ENCODE results near the gene LAIR2.

LAIR2 gene, protein sequence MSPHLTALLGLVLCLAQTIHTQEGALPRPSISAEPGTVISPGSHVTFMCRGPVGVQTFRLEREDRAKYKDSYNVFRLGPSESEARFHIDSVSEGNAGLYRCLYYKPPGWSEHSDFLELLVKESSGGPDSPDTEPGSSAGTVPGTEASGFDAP

DNA sequence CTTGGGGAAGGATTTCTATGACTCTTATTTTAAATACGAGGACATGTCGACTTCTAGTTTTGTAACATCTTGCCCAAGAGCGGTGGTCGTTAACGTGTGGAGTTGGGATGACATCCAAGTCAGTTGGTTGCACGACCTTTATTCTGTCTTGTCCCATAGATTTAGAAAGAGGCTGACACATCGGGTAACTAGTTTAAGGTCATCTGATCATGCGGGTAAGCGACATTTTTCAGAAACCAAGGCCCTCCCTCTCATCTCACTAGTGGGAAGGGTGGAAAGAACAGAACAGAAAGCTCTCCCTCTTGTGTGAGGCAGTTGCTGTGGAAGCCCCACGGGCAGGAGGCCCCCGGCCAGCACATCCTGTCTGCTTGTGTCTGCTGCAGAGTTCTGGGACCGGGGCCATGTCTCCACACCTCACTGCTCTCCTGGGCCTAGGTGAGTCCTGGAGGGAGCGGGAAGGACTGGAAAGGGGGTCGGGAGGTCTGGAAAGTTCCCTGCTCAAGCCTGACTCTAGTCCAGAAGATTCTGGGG is at the start of gene LAIR2:
TSS of gene LAIR2 (plus strand) at position 314 of the 531 bp plus-strand sequence. CDS start at position 402, 88 bp downstream.
- DNase-seq (ENCODE audit: low read depth): no peak
- no peak for TF ChIP-seq MYC (IDR thresholded peaks at IDR 0.05; ENCODE audit: low read depth, low read length)
- TF ChIP-seq, protein P1, sequence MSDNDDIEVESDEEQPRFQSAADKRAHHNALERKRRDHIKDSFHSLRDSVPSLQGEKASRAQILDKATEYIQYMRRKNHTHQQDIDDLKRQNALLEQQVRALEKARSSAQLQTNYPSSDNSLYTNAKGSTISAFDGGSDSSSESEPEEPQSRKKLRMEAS (IDR thresholded peaks at IDR 0.05; ENCODE audit: low read depth, low read length): no peak
- no peak for TF ChIP-seq POLR2A (IDR thresholded peaks at IDR 0.05; ENCODE audit: extremely low read depth, insufficient read length)
- TF ChIP-seq, protein P2, sequence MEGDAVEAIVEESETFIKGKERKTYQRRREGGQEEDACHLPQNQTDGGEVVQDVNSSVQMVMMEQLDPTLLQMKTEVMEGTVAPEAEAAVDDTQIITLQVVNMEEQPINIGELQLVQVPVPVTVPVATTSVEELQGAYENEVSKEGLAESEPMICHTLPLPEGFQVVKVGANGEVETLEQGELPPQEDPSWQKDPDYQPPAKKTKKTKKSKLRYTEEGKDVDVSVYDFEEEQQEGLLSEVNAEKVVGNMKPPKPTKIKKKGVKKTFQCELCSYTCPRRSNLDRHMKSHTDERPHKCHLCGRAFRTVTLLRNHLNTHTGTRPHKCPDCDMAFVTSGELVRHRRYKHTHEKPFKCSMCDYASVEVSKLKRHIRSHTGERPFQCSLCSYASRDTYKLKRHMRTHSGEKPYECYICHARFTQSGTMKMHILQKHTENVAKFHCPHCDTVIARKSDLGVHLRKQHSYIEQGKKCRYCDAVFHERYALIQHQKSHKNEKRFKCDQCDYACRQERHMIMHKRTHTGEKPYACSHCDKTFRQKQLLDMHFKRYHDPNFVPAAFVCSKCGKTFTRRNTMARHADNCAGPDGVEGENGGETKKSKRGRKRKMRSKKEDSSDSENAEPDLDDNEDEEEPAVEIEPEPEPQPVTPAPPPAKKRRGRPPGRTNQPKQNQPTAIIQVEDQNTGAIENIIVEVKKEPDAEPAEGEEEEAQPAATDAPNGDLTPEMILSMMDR (IDR thresholded peaks at IDR 0.05; ENCODE audit: low read depth, low read length): no peak
- peak within 1 kb of the TSS; percentile 46 for H3K4me3 ChIP-seq (ENCODE audit: low read depth, low read length)

DNA sequence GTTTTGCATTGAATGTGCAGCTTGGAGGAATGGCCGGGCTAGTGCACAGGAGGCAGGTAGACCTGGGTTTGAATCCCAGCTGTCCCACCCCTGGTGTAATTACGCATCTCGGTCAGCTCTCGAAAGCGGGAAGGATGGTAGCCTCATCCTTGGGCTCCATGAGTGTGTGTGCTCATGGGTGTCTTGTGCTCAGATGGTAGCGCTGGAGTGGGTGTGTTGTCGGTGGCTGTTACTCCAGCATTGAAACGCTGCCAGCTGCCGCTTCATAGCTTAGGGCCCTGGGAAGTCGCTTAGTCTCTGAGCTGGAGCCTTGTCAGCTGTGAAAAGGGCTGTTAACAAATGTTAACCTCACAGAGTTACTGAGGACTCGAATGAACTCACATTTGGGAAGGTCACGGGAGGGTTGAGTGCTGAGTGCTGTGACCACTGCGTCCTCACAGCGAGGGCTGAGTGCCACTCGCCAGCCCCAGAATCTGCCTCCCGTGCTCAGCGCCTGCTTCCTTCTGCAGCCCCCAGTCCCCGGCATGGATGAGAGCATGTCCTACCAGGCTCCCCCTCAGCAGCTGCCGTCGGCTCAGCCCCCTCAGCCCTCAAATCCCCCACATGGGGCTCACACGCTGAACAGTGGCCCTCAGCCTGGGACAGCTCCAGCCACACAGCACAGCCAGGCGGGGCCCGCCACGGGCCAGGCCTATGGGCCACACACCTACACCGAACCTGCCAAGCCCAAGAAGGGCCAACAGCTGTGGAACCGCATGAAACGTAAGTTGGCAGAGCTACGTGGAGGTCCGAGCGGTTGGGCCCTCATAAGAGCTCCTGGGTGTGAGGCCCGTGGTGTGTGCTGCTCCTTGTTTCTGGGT is 48.5 kb upstream of the LAIR2 start:
- no peak for TF ChIP-seq MYC (IDR thresholded peaks at IDR 0.05; ENCODE audit: low read depth, low read length)
- no peak for TF ChIP-seq POLR2A (IDR thresholded peaks at IDR 0.05; ENCODE audit: extremely low read depth, insufficient read length)
- TF ChIP-seq, protein P2 (IDR thresholded peaks at IDR 0.05; ENCODE audit: low read depth, low read length): no peak
- TF ChIP-seq, protein P1 (IDR thresholded peaks at IDR 0.05; ENCODE audit: low read depth, low read length): no peak
- H3K4me3 ChIP-seq (ENCODE audit: low read depth, low read length): no peak overlapping the region

DNA sequence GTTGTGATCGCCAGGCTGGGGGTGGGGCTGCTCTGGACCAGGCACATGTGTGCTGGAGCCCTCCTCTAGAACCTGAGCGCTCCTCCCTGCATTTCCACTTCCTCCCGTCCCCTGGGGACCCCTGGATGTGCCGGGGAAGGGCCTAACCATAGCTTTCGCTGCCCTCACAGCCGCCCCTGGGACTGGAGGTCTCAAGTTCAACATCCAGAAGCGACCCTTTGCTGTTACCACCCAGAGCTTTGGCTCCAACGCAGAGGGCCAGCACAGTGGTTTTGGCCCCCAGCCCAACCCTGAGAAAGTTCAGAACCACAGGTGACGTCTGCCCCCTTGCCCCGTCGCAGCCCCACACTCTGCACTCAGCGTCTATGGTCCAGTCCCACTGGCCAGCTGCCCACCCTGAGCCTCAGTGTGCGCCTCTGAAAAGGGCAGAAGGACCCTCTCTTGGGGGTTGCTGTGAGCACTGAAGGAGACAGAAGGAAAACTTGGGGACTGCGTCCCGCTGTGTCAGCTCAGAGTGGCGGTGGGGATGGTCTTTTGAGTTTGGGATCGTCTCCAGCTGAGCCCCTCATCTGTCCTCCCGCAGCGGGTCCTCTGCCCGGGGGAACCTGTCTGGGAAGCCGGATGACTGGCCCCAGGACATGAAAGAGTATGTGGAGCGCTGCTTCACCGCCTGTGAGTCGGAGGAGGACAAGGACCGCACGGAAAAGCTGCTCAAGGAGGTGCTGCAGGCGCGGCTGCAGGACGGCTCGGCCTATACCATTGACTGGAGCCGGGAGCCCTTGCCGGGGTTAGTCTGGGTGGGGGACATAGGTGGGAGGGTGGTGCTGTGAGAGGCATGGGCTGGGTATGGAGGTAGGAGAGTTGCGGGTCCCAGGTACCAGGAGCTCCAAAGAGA is 47.6 kb upstream of the LAIR2 start:
- H3K4me3 ChIP-seq (ENCODE audit: low read depth, low read length): no peak overlapping the region
- DNase-seq (ENCODE audit: low read depth): no peak
- TF ChIP-seq, protein P2 (IDR thresholded peaks at IDR 0.05; ENCODE audit: low read depth, low read length): no peak
- no peak for TF ChIP-seq POLR2A (IDR thresholded peaks at IDR 0.05; ENCODE audit: extremely low read depth, insufficient read length)
- no peak for TF ChIP-seq MYC (IDR thresholded peaks at IDR 0.05; ENCODE audit: low read depth, low read length)
- TF ChIP-seq, protein P1 (IDR thresholded peaks at IDR 0.05; ENCODE audit: low read depth, low read length): no peak

More for the DNA sequence above, 48.5 kb upstream of the LAIR2 start:
- no peak for DNase-seq (ENCODE audit: low read depth)

DNA sequence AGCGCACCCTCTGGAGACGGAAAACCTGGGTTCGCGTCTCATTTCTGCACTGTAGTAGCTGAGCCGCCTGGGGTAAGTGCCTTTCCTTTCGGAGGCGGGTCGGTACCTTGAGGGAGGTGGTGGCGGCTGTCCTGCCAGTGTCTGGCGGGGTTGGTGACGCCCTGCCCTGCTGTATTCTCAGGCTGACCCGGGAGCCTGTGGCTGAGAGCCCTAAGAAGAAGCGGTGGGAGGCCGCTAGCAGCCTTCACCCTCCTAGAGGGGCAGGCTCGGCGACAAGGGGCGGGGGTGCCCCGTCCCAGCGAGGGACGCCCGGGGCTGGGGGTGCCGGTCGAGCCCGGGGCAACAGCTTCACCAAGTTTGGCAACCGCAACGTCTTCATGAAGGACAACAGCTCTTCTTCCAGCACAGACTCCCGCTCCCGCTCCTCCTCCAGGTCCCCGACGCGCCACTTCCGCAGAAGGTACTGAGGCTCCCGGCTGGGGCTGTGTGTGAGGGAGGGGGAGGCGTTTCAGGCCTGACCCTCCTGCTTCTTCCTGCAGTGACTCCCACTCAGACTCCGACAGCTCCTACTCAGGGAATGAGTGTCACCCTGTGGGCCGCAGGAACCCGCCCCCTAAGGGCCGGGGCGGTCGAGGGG is 46.7 kb upstream of the LAIR2 start:
- no peak overlapping the region for H3K4me3 ChIP-seq (ENCODE audit: low read depth, low read length)
- no peak for DNase-seq (ENCODE audit: low read depth)
- TF ChIP-seq, protein P2 (IDR thresholded peaks at IDR 0.05; ENCODE audit: low read depth, low read length): no peak
- TF ChIP-seq MYC (IDR thresholded peaks at IDR 0.05; ENCODE audit: low read depth, low read length) (no peak), POLR2A (IDR thresholded peaks at IDR 0.05; ENCODE audit: extremely low read depth, insufficient read length) (no peak)
- TF ChIP-seq, protein P1 (IDR thresholded peaks at IDR 0.05; ENCODE audit: low read depth, low read length): no peak

All from NB4 (cell line).